OCI-LY7 (cell line): ENCODE measurements around the gene IMP4. TPM values are rescaled to one million over a fixed set of nuclear protein-coding genes. Genes with fewer than 3 reads are reported as not detected.

Source experiments
- BruUV-seq: library from RNA; stranded (reverse); fragments of 400-500 nt; replicated peaks from 2 replicates; lab custom pipeline; 2021; lab: Mats Ljungman, UMichigan
- CTCF ChIA-PET: fragments of 300-600 bp; sonication (Branson Sonifier 250); formaldehyde crosslinking; loops from one replicate; lab custom pipeline; 2022; ENCODE audit warnings: antibody characterized with exemption; ENCODE audit not compliant: unreplicated experiment; lab: Charles Lee
- POLR2A ChIA-PET: fragments of 300-600 bp; sonication (Branson Sonifier 250); formaldehyde crosslinking; loops from one replicate; lab custom pipeline; 2022; ENCODE audit warnings: antibody characterized with exemption; lab: Charles Lee
- DNase-seq: peaks from one replicate; pipeline ENCODE4 v3.0.0-alpha.2; 2015; ENCODE audit warnings: low spot score
- H2AFZ ChIP-seq: fragments of 200-600 bp; sonication (generic), shearing (Covaris generic); 2 replicates; pipeline ENCODE4 v1.6.1; 2014; ENCODE audit warnings: mild to moderate bottlenecking, antibody characterized with exemption, low read length, moderate library complexity
- H3K27ac ChIP-seq: fragments of 200-600 bp; sonication (generic); 2 replicates; pipeline ENCODE4 v1.5.1; 2014; ENCODE audit warnings: mixed run types, low read depth, mild to moderate bottlenecking, moderate library complexity, low read length, inconsistent platforms; ENCODE audit not compliant: poor library complexity, severe bottlenecking
- H3K36me3 ChIP-seq: fragments of 200-600 bp; sonication (generic); 2 replicates; pipeline ENCODE4 v1.6.1; 2014; ENCODE audit warnings: mild to moderate bottlenecking, antibody characterized with exemption, low read length, moderate library complexity, mixed read lengths; ENCODE audit not compliant: insufficient read depth
- H3K4me1 ChIP-seq: fragments of 200-600 bp; sonication (generic); 2 replicates; pipeline ENCODE4 v1.5.1; 2014; ENCODE audit warnings: mild to moderate bottlenecking, low read length; ENCODE audit not compliant: insufficient read depth, poor library complexity, severe bottlenecking
- H3K4me2 ChIP-seq: fragments of 200-600 bp; sonication (generic); 2 replicates; pipeline ENCODE4 v1.6.1; 2014; ENCODE audit warnings: mild to moderate bottlenecking, low read length
- H3K4me3 ChIP-seq: fragments of 200-600 bp; sonication (generic); 2 replicates; pipeline ENCODE4 v1.5.1; 2014; ENCODE audit warnings: mild to moderate bottlenecking, low read depth, low read length; ENCODE audit not compliant: poor library complexity, severe bottlenecking
- H3K79me2 ChIP-seq: fragments of 200-600 bp; sonication (generic); 2 replicates; pipeline ENCODE4 v1.6.1; 2016; ENCODE audit warnings: low read depth, mild to moderate bottlenecking, low read length, moderate library complexity, mixed read lengths; ENCODE audit not compliant: insufficient read depth
- H3K9me2 ChIP-seq: fragments of 200-600 bp; sonication (generic); 2 replicates; pipeline ENCODE4 v1.6.1; 2016; ENCODE audit warnings: mild to moderate bottlenecking, low read length, mixed read lengths; ENCODE audit not compliant: insufficient read depth
- H3K9me3 ChIP-seq: fragments of 200-600 bp; sonication (generic); 2 replicates; pipeline ENCODE4 v1.6.1; 2014; ENCODE audit warnings: mild to moderate bottlenecking, mixed run types, low read length, mixed read lengths
- H4K20me1 ChIP-seq: fragments of 200-600 bp; sonication (generic); 2 replicates; pipeline ENCODE4 v1.6.1; 2014; ENCODE audit warnings: mild to moderate bottlenecking, antibody characterized with exemption, low read length, moderate library complexity, mixed read lengths; ENCODE audit not compliant: insufficient read depth
- EZH2phosphoT487 ChIP-seq: fragments of 200-600 bp; sonication (generic); IDR thresholded peaks from 2 replicates; pipeline ENCODE4 v1.6.1; 2018; ENCODE audit warnings: low read depth, borderline replicate concordance, mild to moderate bottlenecking, mixed run types, antibody characterized with exemption, low read length, moderate library complexity, mixed read lengths
- intact Hi-C: fragments of 100-400 bp; cut with micrococcal nuclease; formaldehyde crosslinking; loops from one replicate; pipeline ENCODE4 v1.10.0; 2022; ENCODE audit not compliant: unreplicated experiment
- total RNA-seq, 2 experiments: library from RNA; depleted of rRNA in 1 of 2; stranded (reverse); fragments of >200 nt in 1 of 2; shearing (Covaris generic) in 1 of 2; gene quantifications; 2 replicates each; pipeline ENCODE4 v1.2.3, GENCODE V29; 2014 to 2022
- TF ChIP-seq, protein P1 (sequence below): fragments of 200-600 bp; sonication (generic); conservative IDR thresholded peaks from 2 replicates; pipeline ENCODE4 v1.5.1; 2014; ENCODE audit warnings: mild to moderate bottlenecking, antibody characterized with exemption, low read length, moderate library complexity, mixed read lengths

IMP4 gene
- total RNA-seq, 2 experiments from 2014 or later, result 266 to 314 TPM

DNA sequence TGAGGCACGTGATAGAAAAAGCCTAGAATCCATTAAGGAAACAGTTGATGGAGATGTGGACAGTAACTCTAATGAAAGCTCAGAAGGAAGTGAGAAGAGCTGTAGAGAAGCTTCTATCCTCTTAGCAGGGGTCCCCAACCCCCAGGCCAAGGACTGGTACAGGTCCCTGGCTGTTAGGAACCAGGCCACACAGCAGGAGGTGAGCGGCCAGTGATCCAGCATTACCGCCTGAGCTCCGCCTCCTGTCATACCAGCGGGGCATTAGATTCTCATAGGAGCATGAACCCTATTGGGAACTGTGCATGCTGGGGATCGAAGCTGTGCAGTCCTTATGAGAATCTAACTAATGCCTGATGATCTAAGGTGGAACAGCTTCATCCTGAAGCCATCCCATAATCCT is 8.7 kb upstream of the IMP4 start:
- Histone ChIP-seq H3K9me3 (no peaks in the 10 kb centered on the region), H3K27ac (no peak overlapping the region), H3K79me2 (no peaks in the 10 kb centered on the region), H3K4me2 (no peak overlapping the region), H3K9me2 (no peaks in the 10 kb centered on the region), H2AFZ (no peak overlapping the region), H3K4me1 (no peaks in the 10 kb centered on the region), H3K4me3 (no peak overlapping the region), H4K20me1 (no peaks in the 10 kb centered on the region), H3K36me3 (peaks cover 23% of the 10 kb centered on the region)
- BruUV-seq, result no TSS peak
- no peak for DNase-seq
- ChIA-PET POLR2A (interaction anchor here (0.9 to 2.5 kb wide), 3 partner anchors 8 to 154 kb away, joined by 3 to 13 read pairs (median 4); partner anchors contain the start of gene IMP4), CTCF (no interaction called here)
- TF ChIP-seq, protein P1, sequence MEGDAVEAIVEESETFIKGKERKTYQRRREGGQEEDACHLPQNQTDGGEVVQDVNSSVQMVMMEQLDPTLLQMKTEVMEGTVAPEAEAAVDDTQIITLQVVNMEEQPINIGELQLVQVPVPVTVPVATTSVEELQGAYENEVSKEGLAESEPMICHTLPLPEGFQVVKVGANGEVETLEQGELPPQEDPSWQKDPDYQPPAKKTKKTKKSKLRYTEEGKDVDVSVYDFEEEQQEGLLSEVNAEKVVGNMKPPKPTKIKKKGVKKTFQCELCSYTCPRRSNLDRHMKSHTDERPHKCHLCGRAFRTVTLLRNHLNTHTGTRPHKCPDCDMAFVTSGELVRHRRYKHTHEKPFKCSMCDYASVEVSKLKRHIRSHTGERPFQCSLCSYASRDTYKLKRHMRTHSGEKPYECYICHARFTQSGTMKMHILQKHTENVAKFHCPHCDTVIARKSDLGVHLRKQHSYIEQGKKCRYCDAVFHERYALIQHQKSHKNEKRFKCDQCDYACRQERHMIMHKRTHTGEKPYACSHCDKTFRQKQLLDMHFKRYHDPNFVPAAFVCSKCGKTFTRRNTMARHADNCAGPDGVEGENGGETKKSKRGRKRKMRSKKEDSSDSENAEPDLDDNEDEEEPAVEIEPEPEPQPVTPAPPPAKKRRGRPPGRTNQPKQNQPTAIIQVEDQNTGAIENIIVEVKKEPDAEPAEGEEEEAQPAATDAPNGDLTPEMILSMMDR, result no peak
- TF ChIP-seq EZH2phosphoT487, result no peak
- intact Hi-C loops, result no loop called here

DNA sequence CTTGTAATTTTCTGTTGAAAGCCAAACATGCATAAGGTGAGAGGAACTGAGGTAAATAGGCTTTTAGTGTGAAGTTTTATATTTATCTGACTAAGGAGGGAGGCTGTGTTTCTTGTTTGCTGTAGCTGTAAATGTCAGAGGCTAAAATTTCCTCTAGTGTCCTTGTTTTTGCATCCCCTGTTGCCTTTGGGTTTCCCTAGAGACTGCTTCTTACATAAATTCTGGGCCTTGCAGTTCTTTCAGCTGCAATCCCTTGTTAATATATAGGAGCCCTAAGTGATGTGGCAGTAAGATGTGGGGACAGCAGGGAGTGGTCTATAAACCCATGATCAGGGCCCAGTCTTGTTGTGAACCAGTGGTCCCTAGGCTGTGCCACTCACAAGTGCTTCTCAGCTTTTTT is 7.5 kb upstream of the IMP4 start:
- ChIA-PET POLR2A (interaction anchor here (0.6 kb wide), 1 partner anchor 40 kb away, joined by 3 read pairs; no protein-coding TSS in a partner anchor), CTCF (no interaction called here)
- DNase-seq, result no peak
- H3K9me3 ChIP-seq, result no peaks in the 10 kb centered on the region
- TF ChIP-seq, protein P1, result no peak
- TF ChIP-seq EZH2phosphoT487, result no peak
- intact Hi-C loops, result no loop called here
- H3K9me2 ChIP-seq, result no peaks in the 10 kb centered on the region
- no peaks in the 10 kb centered on the region for H3K79me2 ChIP-seq
- no peaks in the 10 kb centered on the region for H4K20me1 ChIP-seq
- H2AFZ ChIP-seq, result no peak overlapping the region
- peaks cover 35% of the 10 kb centered on the region for H3K36me3 ChIP-seq
- no TSS peak for BruUV-seq
- H3K4me3 ChIP-seq, result no peak overlapping the region
- no peak overlapping the region for H3K27ac ChIP-seq
- peaks cover 4% of the 10 kb centered on the region for H3K4me1 ChIP-seq
- no peak overlapping the region for H3K4me2 ChIP-seq

DNA sequence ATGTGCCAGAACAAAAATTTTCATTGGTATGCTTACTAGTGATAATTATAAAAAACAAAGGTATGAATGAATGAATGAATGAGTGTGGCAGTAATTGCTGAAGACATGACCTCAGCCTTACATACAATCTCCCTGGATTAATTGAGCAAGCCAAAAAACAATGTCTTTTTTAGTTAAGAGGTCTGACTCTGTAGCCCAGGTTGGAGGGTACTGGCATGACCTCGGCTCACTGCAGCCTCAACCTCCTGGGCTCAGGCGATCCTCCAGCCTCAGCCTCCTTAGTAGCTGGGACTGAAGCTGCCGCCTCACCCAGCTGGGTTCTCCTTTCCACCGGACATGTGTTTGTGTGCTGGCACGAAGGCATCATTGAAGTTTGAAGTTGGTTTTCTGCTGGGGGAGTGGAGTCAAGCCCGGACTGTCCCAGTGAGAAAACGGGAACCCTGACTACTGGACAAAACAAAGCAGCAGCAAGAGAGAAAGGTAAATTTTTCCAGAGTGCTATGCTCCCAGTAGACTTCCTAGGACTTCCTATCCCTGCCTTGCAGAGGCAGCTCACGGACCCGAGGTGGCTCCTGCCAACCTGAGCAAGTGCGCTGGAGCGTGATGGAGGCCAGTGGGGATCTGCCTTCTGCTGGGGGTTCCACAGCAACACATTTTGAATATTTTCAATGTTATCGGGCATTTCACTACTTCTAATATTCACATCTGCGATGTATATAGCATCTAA is 6.4 kb upstream of the IMP4 start:
- BruUV-seq, result no TSS peak
- Histone ChIP-seq H3K36me3 (peaks cover 42% of the 10 kb centered on the region), H3K27ac (no peak overlapping the region), H3K9me2 (no peaks in the 10 kb centered on the region), H3K79me2 (peaks cover 3% of the 10 kb centered on the region; the same call in 1 of the 2 replicates), H3K4me2 (peak overlapping the region; percentile 4; the same call in 1 of the 2 replicates), H4K20me1 (no peaks in the 10 kb centered on the region), H3K9me3 (no peaks in the 10 kb centered on the region), H2AFZ (no peak overlapping the region), H3K4me3 (no peak overlapping the region), H3K4me1 (peaks cover 15% of the 10 kb centered on the region)
- POLR2A ChIA-PET, result interaction anchor here (1.2 kb wide), 1 partner anchor 16 kb away, joined by 3 read pairs; no protein-coding TSS in a partner anchor
- intact Hi-C loops, result no loop called here
- no peak for DNase-seq
- no peak for TF ChIP-seq EZH2phosphoT487
- TF ChIP-seq, protein P1, result no peak
- CTCF ChIA-PET, result no interaction called here
